Spleen (tissue), 11 donors: ENCODE results near the gene TMEFF1. TPM values are rescaled to one million over a fixed set of nuclear protein-coding genes. Genes with fewer than 3 reads are reported as not detected.

ENCODE experiments used
- DNase-seq: peaks from one replicate; pipeline ENCODE4 v3.0.0-alpha.2; 2020
- H3K27ac ChIP-seq, 8 donors: fragments of 200-600 bp; sonication (generic) in 7 of 8; 1 replicate in 4 of 8; 2 replicates in 4 of 8; pipeline versions ENCODE4 v1.5.0 to v1.8.0; 2016 to 2021; ENCODE audit warnings: inconsistent platforms in 4 of 8, mild to moderate bottlenecking in 4 of 8, moderate library complexity in 1 of 8
- H3K27me3 ChIP-seq, 7 donors: fragments of 200-600 bp; sonication (generic) in 6 of 7; replicated peaks in 1 of 7; 1 replicate in 4 of 7; 2 replicates in 3 of 7; pipeline versions ENCODE4 v1.5.0 to v1.8.0; 2016 to 2021; ENCODE audit warnings: inconsistent platforms in 3 of 7, mild to moderate bottlenecking in 1 of 7
- H3K36me3 ChIP-seq, 6 donors: fragments of 200-600 bp; sonication (generic) in 5 of 6; 1 replicate in 4 of 6; 2 replicates in 2 of 6; pipeline versions ENCODE4 v1.5.0 to v1.8.0; 2016 to 2021; ENCODE audit warnings: inconsistent platforms in 2 of 6
- H3K4me1 ChIP-seq, 6 donors: fragments of 200-600 bp; sonication (generic) in 5 of 6; 1 replicate in 3 of 6; 2 replicates in 3 of 6; pipeline versions ENCODE4 v1.5.0 to v1.8.0; 2016 to 2021; ENCODE audit warnings: inconsistent platforms in 3 of 6
- H3K4me3 ChIP-seq, 8 donors: fragments of 200-600 bp; sonication (generic) in 7 of 8; 1 replicate in 4 of 8; 2 replicates in 4 of 8; pipeline versions ENCODE4 v1.5.0 to v1.8.0; 2016 to 2021; ENCODE audit warnings: inconsistent platforms in 4 of 8, mild to moderate bottlenecking in 4 of 8, moderate library complexity in 2 of 8
- H3K9me3 ChIP-seq, 8 donors: fragments of 200-600 bp; sonication (generic) in 7 of 8; 1 replicate in 4 of 8; 2 replicates in 4 of 8; pipeline versions ENCODE4 v1.5.0 to v1.8.0; 2016 to 2021; ENCODE audit warnings: inconsistent platforms in 4 of 8
- POLR2A ChIP-seq, 3 donors: fragments of 450-650 bp; IDR thresholded peaks; one replicate each; pipeline ENCODE4 v1.5.1; 2017; ENCODE audit warnings: antibody characterized with exemption in 3 of 3, mild to moderate bottlenecking in 1 of 3
- POLR2AphosphoS5 ChIP-seq, 3 donors: sonication (generic); formaldehyde crosslinking; IDR thresholded peaks; one replicate each; pipeline ENCODE4 v1.5.1; 2017; ENCODE audit warnings: antibody characterized with exemption in 3 of 3
- WGBS, 5 donors: extraction: QIAGEN DNeasy Blood & Tissue Kit in 3 of 5; methylation state at CpG; one replicate each; pipeline versions ENCODE4 v1.1.5 to v1.1.7; 2013 to 2018; 5-methylcytosine and 5-hydroxymethylcytosine counted together
- intact Hi-C: fragments of 100-400 bp; cut with DNase I; formaldehyde crosslinking; loops from one replicate; pipeline ENCODE4 v1.15.0; 2023; ENCODE audit warnings: low total_unique reads
- polyA plus RNA-seq, 3 donors: library from polyadenylated mRNA; stranded (reverse); fragments of 200-250 nt; gene quantifications; one replicate each; pipeline ENCODE4 v1.2.1, GENCODE V29; 2013
- total RNA-seq, 7 donors: library from RNA; depleted of rRNA in 3 of 7; stranded (reverse); fragments of >200 nt in 3 of 7; fragmentation: NEBNext Ultra II Directional in 4 of 7; extraction: Animal tissue kit (Norgen Biotek cat#: 25700) in 4 of 7; gene quantifications; one replicate each; pipeline versions ENCODE4 v1.1.0 to v1.2.1, GENCODE V29; 2016 to 2021
- TF ChIP-seq, protein P1 (sequence below), 11 experiments: fragments of 200-600 bp in 7 of 11; fragments of 450-650 bp in 4 of 11; sonication (generic) in 4 of 11; IDR thresholded peaks in 8 of 11; conservative IDR thresholded peaks in 3 of 11; 1 replicate in 7 of 11; 2 replicates in 4 of 11; pipeline versions ENCODE4 v1.4.0 to v1.8.0; 2016 to 2021; ENCODE audit warnings: antibody characterized with exemption in 11 of 11, inconsistent platforms in 4 of 11, mild to moderate bottlenecking in 1 of 11
- donor health status: healthy with polysubstance abuse.
- donor health status: DM: no; HTN: no; CAD: no; lungs with moderate emphysema.
- donor health status: DM: no; HTN: no; CAD: no.
- donor health status: Bipolar disorder and iron deficiency.
- donor health status: healthy.
- donor health status: DM: no; HTN: no; CAD: no.
- donor health status: DM: yes; HTN: yes; CAD: no.

Gene TMEFF1
- total and polyA plus RNA-seq, 10 donors: 0.03 to 0.13 (median 0.05) TPM; not detected in 7

DNA sequence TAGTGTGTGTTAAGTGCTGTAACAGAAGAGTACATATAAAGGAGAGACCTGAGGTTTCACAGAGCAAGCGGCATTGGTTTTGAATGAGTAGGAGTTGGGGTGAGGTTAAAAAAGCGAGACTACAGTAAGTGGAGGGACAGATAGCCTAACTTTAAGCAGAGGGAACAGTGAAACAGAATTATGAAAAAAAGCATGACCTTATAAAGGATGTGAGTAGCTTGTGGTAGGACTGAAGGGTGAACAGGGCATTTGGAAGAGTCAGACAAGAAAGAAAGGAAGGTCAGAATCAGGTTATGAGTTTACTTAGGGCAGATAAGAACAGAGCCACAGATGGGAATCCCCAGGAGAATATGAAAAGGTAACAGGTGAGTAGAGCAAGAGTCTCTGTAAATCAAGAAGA, 23.5 kb upstream of the TMEFF1 start:
- DNase-seq: no peak
- H3K36me3 ChIP-seq: peaks cover 0 to 47% (median 5%) of the 10 kb centered on the region in 6 donors
- intact Hi-C loops: no loop called here
- H3K27ac ChIP-seq: no peak overlapping the region
- no peak overlapping the region for H3K4me3 ChIP-seq
- WGBS, 5 donors: 85 to 96% (median 94%) methylated on average over 2 of the region's 2 CpGs
- no peak for TF ChIP-seq POLR2A (IDR thresholded peaks at IDR 0.05)
- TF ChIP-seq, protein P1, sequence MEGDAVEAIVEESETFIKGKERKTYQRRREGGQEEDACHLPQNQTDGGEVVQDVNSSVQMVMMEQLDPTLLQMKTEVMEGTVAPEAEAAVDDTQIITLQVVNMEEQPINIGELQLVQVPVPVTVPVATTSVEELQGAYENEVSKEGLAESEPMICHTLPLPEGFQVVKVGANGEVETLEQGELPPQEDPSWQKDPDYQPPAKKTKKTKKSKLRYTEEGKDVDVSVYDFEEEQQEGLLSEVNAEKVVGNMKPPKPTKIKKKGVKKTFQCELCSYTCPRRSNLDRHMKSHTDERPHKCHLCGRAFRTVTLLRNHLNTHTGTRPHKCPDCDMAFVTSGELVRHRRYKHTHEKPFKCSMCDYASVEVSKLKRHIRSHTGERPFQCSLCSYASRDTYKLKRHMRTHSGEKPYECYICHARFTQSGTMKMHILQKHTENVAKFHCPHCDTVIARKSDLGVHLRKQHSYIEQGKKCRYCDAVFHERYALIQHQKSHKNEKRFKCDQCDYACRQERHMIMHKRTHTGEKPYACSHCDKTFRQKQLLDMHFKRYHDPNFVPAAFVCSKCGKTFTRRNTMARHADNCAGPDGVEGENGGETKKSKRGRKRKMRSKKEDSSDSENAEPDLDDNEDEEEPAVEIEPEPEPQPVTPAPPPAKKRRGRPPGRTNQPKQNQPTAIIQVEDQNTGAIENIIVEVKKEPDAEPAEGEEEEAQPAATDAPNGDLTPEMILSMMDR (IDR thresholded peaks at IDR 0.05 in 8 of 11, conservative IDR thresholded peaks at IDR 0.05 in 3 of 11): no peak
- no peak for TF ChIP-seq POLR2AphosphoS5 (IDR thresholded peaks at IDR 0.05)
- no peaks in the 10 kb centered on the region for H3K27me3 ChIP-seq
- peaks cover 0 to 7% (median 3%) of the 10 kb centered on the region in 8 donors for H3K9me3 ChIP-seq
- peaks cover 0 to 6% (median under 1%) of the 10 kb centered on the region in 6 donors for H3K4me1 ChIP-seq

DNA sequence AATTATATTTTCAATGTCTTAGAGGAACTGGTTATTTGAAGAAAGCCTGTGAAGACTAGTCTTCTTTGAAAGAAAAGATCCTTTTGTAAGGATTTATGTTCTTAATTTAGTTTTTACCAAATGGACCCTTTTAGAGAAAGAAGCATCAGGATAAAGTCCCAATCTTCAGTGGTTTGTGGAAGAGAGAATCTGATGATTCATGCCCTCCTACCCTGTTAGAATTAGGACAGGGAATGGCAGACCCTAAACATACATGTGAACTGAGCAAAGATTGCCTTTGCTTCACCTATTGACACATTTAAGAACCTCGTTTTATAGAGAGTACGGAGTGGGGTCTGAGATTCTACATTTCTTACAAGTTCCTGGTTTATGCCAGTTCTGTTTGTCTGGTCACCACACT, 20.1 kb upstream of the TMEFF1 start:
- intact Hi-C loops: no loop called here
- no peak for TF ChIP-seq POLR2AphosphoS5 (IDR thresholded peaks at IDR 0.05)
- TF ChIP-seq, protein P1 (IDR thresholded peaks at IDR 0.05 in 8 of 11, conservative IDR thresholded peaks at IDR 0.05 in 3 of 11): no peak
- TF ChIP-seq POLR2A (IDR thresholded peaks at IDR 0.05): no peak
- Histone ChIP-seq H3K36me3 (peaks cover 0 to 38% (median 5%) of the 10 kb centered on the region in 6 donors), H3K9me3 (peaks cover 0 to 7% (median 3%) of the 10 kb centered on the region in 8 donors), H3K27ac (no peak overlapping the region), H3K27me3 (no peaks in the 10 kb centered on the region), H3K4me3 (no peak overlapping the region), H3K4me1 (no peaks in the 10 kb centered on the region)
- 95 to 100% (median 96%) methylated on average over 2 of the region's 2 CpGs for WGBS, 5 donors
- no peak for DNase-seq

DNA sequence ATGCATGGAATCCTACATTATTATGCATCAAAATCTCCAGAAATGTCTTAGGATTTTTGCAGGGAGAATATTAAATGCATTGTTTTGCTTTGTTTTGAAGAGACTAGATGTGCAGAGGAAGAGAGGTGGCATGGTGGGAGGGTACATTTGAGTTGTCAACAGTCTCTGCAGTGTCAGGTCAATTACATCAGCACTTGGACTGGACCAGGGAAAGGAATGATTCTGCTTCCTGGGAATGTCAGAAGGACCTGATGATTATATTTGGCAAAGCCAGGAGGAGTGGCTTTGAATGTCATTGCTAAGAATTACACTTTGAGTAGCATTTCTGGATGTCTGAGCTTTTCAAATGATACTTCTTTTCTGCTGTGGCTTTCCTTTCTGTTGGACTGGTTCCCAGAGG, 17.5 kb upstream of the TMEFF1 start:
- intact Hi-C loops: no loop called here
- no peak for DNase-seq
- TF ChIP-seq, protein P1 (IDR thresholded peaks at IDR 0.05 in 8 of 11, conservative IDR thresholded peaks at IDR 0.05 in 3 of 11): no peak
- no peak for TF ChIP-seq POLR2AphosphoS5 (IDR thresholded peaks at IDR 0.05)
- TF ChIP-seq POLR2A (IDR thresholded peaks at IDR 0.05): no peak
- Histone ChIP-seq H3K27me3 (no peaks in the 10 kb centered on the region), H3K4me1 (no peaks in the 10 kb centered on the region), H3K27ac (no peak overlapping the region), H3K4me3 (no peak overlapping the region), H3K36me3 (peaks cover 0 to 35% (median 3%) of the 10 kb centered on the region in 6 donors), H3K9me3 (peaks cover 0 to 7% (median 3%) of the 10 kb centered on the region in 8 donors)

DNA sequence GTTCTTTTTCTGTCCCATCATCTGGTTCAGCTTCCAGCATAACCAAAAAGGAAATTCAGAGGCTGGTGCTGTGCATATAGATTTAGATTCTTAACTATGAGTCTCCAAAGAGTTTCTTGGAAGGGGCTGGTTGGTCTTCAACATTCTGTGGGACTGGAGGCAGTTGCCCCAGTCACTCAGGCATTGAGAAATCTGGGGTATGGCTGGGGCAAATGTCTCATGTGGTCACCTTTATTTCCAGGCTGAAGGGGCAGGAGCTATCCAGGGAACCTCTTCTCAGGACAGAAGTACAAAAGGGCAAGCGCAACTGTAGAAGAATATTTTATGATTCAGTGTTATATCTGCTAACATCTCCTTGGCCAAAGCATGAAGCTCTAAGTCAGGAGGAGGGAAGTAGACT, 15.4 kb upstream of the TMEFF1 start:
- H3K36me3 ChIP-seq: peaks cover 0 to 14% (median 0%) of the 10 kb centered on the region in 6 donors
- intact Hi-C loops: no loop called here
- H3K9me3 ChIP-seq: peaks cover 0 to 7% (median 3%) of the 10 kb centered on the region in 8 donors
- no peak overlapping the region for H3K4me3 ChIP-seq
- DNase-seq: no peak
- H3K4me1 ChIP-seq: no peaks in the 10 kb centered on the region
- no peak overlapping the region for H3K27ac ChIP-seq
- WGBS, 5 donors: 95 to 100% (median 100%) methylated on average over 1 of the region's 1 CpG
- no peaks in the 10 kb centered on the region for H3K27me3 ChIP-seq
- TF ChIP-seq, protein P1 (IDR thresholded peaks at IDR 0.05 in 8 of 11, conservative IDR thresholded peaks at IDR 0.05 in 3 of 11): no peak
- TF ChIP-seq POLR2A (IDR thresholded peaks at IDR 0.05): no peak
- TF ChIP-seq POLR2AphosphoS5 (IDR thresholded peaks at IDR 0.05): no peak
